NT2/D1 (cell line): ENCODE results near the gene CES2.

Experiments used
- DNase-seq: peaks from one replicate; pipeline ENCODE4 v3.0.0-alpha.2; 2011; ENCODE audit warnings: low read depth, low spot score
- H3K27me3 ChIP-seq: 2 replicates; pipeline ENCODE4 v1.6.0; 2011; ENCODE audit warnings: mild to moderate bottlenecking; ENCODE audit not compliant: insufficient read length, insufficient read depth
- H3K36me3 ChIP-seq: 2 replicates; pipeline ENCODE4 v1.6.1; 2011; ENCODE audit warnings: mild to moderate bottlenecking, low read length, mixed read lengths; ENCODE audit not compliant: insufficient read depth, insufficient read length
- H3K4me1 ChIP-seq: 2 replicates; pipeline ENCODE4 v1.5.1; 2011; ENCODE audit not compliant: insufficient read depth, insufficient read length
- H3K4me3 ChIP-seq: 2 replicates; pipeline ENCODE4 v1.5.1; 2011; ENCODE audit warnings: low read depth; ENCODE audit not compliant: insufficient read length
- H3K9ac ChIP-seq: 2 replicates; pipeline ENCODE4 v1.6.0; 2011; ENCODE audit warnings: low read depth; ENCODE audit not compliant: insufficient read length
- H3K9me3 ChIP-seq: 2 replicates; pipeline ENCODE4 v1.5.1; 2011; ENCODE audit warnings: mild to moderate bottlenecking, low read length; ENCODE audit not compliant: insufficient read depth
- SUZ12 ChIP-seq: IDR thresholded peaks from 2 replicates; pipeline ENCODE4 v1.6.1; 2011; ENCODE audit not compliant: insufficient read length, insufficient read depth; ENCODE audit errors: extremely low read depth
- YY1 ChIP-seq: IDR thresholded peaks from 2 replicates; pipeline ENCODE4 v1.6.1; 2011; ENCODE audit not compliant: insufficient read length, insufficient read depth
- ZNF274 ChIP-seq: IDR thresholded peaks from 2 replicates; pipeline ENCODE4 v1.6.1; 2011; ENCODE audit warnings: mild to moderate bottlenecking, low read depth, low read length

CES2 gene

GRCh38 chr16:66958857-66959703 is 23.8 kb downstream of the CES2 start:
- H3K4me3 ChIP-seq, result no peak overlapping the region
- TF ChIP-seq YY1 (no peak), ZNF274 (no peak), SUZ12 (no peak)
- DNase-seq, result no peak

GRCh38 chr16:66959704-66960161 is 24.4 kb downstream of the CES2 start:
- DNase-seq, result no peak
- Histone ChIP-seq H3K36me3 (no peaks in the 10 kb centered on the region), H3K4me1 (no peaks in the 10 kb centered on the region), H3K4me3 (no peak overlapping the region), H3K9ac (no peak overlapping the region), H3K9me3 (no peaks in the 10 kb centered on the region), H3K27me3 (peaks cover 4% of the 10 kb centered on the region)
- TF ChIP-seq SUZ12 (no peak), ZNF274 (no peak), YY1 (no peak)

More at GRCh38 chr16:66958857-66959703, 23.8 kb downstream of the CES2 start:
- Histone ChIP-seq H3K9me3 (no peaks in the 10 kb centered on the region), H3K36me3 (no peaks in the 10 kb centered on the region), H3K4me1 (no peaks in the 10 kb centered on the region), H3K9ac (no peak overlapping the region), H3K27me3 (peaks cover 4% of the 10 kb centered on the region)

GRCh38 chr16:66960270-66960669 is 25.0 kb downstream of the CES2 start:
- peaks cover 4% of the 10 kb centered on the region for H3K27me3 ChIP-seq
- H3K4me3 ChIP-seq, result no peak overlapping the region
- no peaks in the 10 kb centered on the region for H3K4me1 ChIP-seq
- no peaks in the 10 kb centered on the region for H3K9me3 ChIP-seq
- TF ChIP-seq SUZ12, result no peak
- TF ChIP-seq YY1, result no peak
- TF ChIP-seq ZNF274, result no peak
- DNase-seq, result no peak
- H3K9ac ChIP-seq, result no peak overlapping the region
- H3K36me3 ChIP-seq, result no peaks in the 10 kb centered on the region

GRCh38 chr16:66961065-66961744 is 25.9 kb downstream of the CES2 start, which contains the start of gene CES3:
TSS of gene CES3 (plus strand) at chr16:66961266. CDS start at chr16:66961308, 42 bp downstream.
- peak within 1 kb of the TSS; percentile 48 for H3K4me3 ChIP-seq
- peaks cover 4% of the 10 kb centered on the region for H3K27me3 ChIP-seq
- TF ChIP-seq YY1 (no peak), ZNF274 (no peak), SUZ12 (no peak)
- no peaks in the 10 kb centered on the region for H3K4me1 ChIP-seq
- no peaks in the 10 kb centered on the region for H3K36me3 ChIP-seq
- DNase-seq, result peak; percentile 84
- no peaks in the 10 kb centered on the region for H3K9me3 ChIP-seq
- H3K9ac ChIP-seq, result peak within 1 kb of the TSS; percentile 53

- peak overlapping the region; percentile 34 for H3K9ac ChIP-seq
- no peak for TF ChIP-seq YY1
- no peak for TF ChIP-seq ZNF274
- no peak for TF ChIP-seq SUZ12
- no peak for DNase-seq
These were observed 26.6 kb downstream of the CES2 start for GRCh38 chr16:66961914-66962313.

GRCh38 chr16:66964049-66964448 is 28.7 kb downstream of the CES2 start:
- no peaks in the 10 kb centered on the region for H3K36me3 ChIP-seq
- no peaks in the 10 kb centered on the region for H3K9me3 ChIP-seq
- TF ChIP-seq YY1, result no peak
- no peak for TF ChIP-seq SUZ12
- no peak for TF ChIP-seq ZNF274
- H3K27me3 ChIP-seq, result no peaks in the 10 kb centered on the region
- H3K4me1 ChIP-seq, result no peaks in the 10 kb centered on the region
- DNase-seq, result no peak
- no peak overlapping the region for H3K4me3 ChIP-seq
- no peak overlapping the region for H3K9ac ChIP-seq

More at GRCh38 chr16:66961914-66962313, 26.6 kb downstream of the CES2 start:
- Histone ChIP-seq H3K9me3 (no peaks in the 10 kb centered on the region), H3K4me1 (no peaks in the 10 kb centered on the region), H3K36me3 (no peaks in the 10 kb centered on the region), H3K4me3 (no peak overlapping the region), H3K27me3 (peaks cover 4% of the 10 kb centered on the region)

GRCh38 chr16:66968847-66969246 is 33.5 kb downstream of the CES2 start:
- H3K9me3 ChIP-seq, result peaks cover 4% of the 10 kb centered on the region; the same call in 1 of the 2 replicates
- H3K36me3 ChIP-seq, result no peaks in the 10 kb centered on the region
- peaks cover 10% of the 10 kb centered on the region for H3K4me1 ChIP-seq
- no peaks in the 10 kb centered on the region for H3K27me3 ChIP-seq
- H3K4me3 ChIP-seq, result no peak overlapping the region
- TF ChIP-seq SUZ12 (no peak), ZNF274 (no peak), YY1 (no peak)
- no peak overlapping the region for H3K9ac ChIP-seq
- DNase-seq, result no peak
